GM23338 (cell line): ENCODE data around the gene ATP10A. TPM values are rescaled to one million over a fixed set of nuclear protein-coding genes. Genes with fewer than 3 reads are reported as not detected.

Experiments
- ATAC-seq: fragments of 200-7000 bp; cut with Tn5 transposase; 3 replicates; pipeline ENCODE4 v1.9.1; 2020
- DNase-seq: peaks from one replicate; pipeline ENCODE4 v3.0.0-alpha.2; 2015; ENCODE audit warnings: low spot score
- H2AFZ ChIP-seq: fragments of 200-600 bp; sonication (generic); 2 replicates; pipeline ENCODE4 v1.8.0; 2016; ENCODE audit warnings: antibody characterized with exemption, mild to moderate bottlenecking, moderate library complexity
- H3F3A ChIP-seq: fragments of 200-600 bp; sonication (generic); replicated peaks from 2 replicates; pipeline ENCODE4 v1.8.0; 2017; ENCODE audit warnings: antibody characterized with exemption, mixed run types, low read depth
- H3K27ac ChIP-seq: fragments of 200-600 bp; sonication (generic); 2 replicates; pipeline ENCODE4 v1.6.1; 2016; ENCODE audit warnings: low read depth
- H3K27me3 ChIP-seq: fragments of 200-600 bp; sonication (generic); 2 replicates; pipeline ENCODE4 v1.8.0; 2016; ENCODE audit warnings: mild to moderate bottlenecking, mixed run types, moderate library complexity; ENCODE audit not compliant: insufficient read depth
- H3K36me3 ChIP-seq: fragments of 200-600 bp; sonication (generic); 2 replicates; pipeline ENCODE4 v1.8.0; 2016; ENCODE audit warnings: mild to moderate bottlenecking; ENCODE audit not compliant: insufficient read depth
- H3K4me1 ChIP-seq: fragments of 200-600 bp; sonication (generic); 2 replicates; pipeline ENCODE4 v1.8.0; 2016; ENCODE audit warnings: mild to moderate bottlenecking, moderate library complexity; ENCODE audit not compliant: insufficient read depth
- H3K4me2 ChIP-seq: fragments of 200-600 bp; sonication (generic); 2 replicates; pipeline ENCODE4 v1.7.1; 2017; ENCODE audit warnings: mixed run types
- H3K4me3 ChIP-seq: fragments of 200-600 bp; sonication (generic); 2 replicates; pipeline ENCODE4 v1.6.1; 2016; ENCODE audit warnings: mixed run types
- H3K79me2 ChIP-seq: fragments of 200-600 bp; sonication (generic); replicated peaks from 2 replicates; pipeline ENCODE4 v1.8.0; 2017; ENCODE audit warnings: mild to moderate bottlenecking; ENCODE audit not compliant: insufficient read depth
- H3K9me2 ChIP-seq: fragments of 200-600 bp; sonication (generic); 2 replicates; pipeline ENCODE4 v1.8.0; 2017; ENCODE audit not compliant: insufficient read depth
- H4K20me1 ChIP-seq: fragments of 200-600 bp; sonication (generic); replicated peaks from 2 replicates; pipeline ENCODE4 v1.8.0; 2017; ENCODE audit warnings: mild to moderate bottlenecking; ENCODE audit not compliant: insufficient read depth
- H3K27ac Mint-ChIP-seq: 2 replicates; pipeline ENCODE4 v1.8.0; 2020; ENCODE audit warnings: inconsistent platforms, mild to moderate bottlenecking, moderate library complexity, mixed read lengths
- H3K27me3 Mint-ChIP-seq: 3 replicates; pipeline ENCODE4 v1.8.0; 2022; ENCODE audit warnings: low read depth, mild to moderate bottlenecking, moderate library complexity, mixed read lengths, inconsistent platforms; ENCODE audit not compliant: insufficient read depth, poor library complexity
- H3K36me3 Mint-ChIP-seq: 3 replicates; pipeline ENCODE4 v1.8.0; 2021; ENCODE audit warnings: low read depth, mild to moderate bottlenecking, inconsistent platforms, moderate library complexity, mixed read lengths
- H3K4me1 Mint-ChIP-seq: 3 replicates; pipeline ENCODE4 v1.8.0; 2020; ENCODE audit warnings: mild to moderate bottlenecking, inconsistent platforms, mixed read lengths
- H3K4me3 Mint-ChIP-seq: 3 replicates; pipeline ENCODE4 v1.8.0; 2021; ENCODE audit warnings: moderate library complexity, mild to moderate bottlenecking, inconsistent platforms, mixed read lengths
- H3K9me3 Mint-ChIP-seq: 3 replicates; pipeline ENCODE4 v1.8.0; 2020; ENCODE audit warnings: moderate library complexity, mild to moderate bottlenecking, inconsistent platforms, mixed read lengths
- CREB1 ChIP-seq: fragments of 250-450 bp; sonication (Bioruptor Pico); IDR thresholded peaks from 2 replicates; pipeline ENCODE4 v1.5.0; 2020; ENCODE audit warnings: low read depth, mild to moderate bottlenecking, moderate library complexity
- CTCF ChIP-seq, 2 experiments: fragments of 200-600 bp in 1 of 2; sonication (generic) in 1 of 2; conservative IDR thresholded peaks; 2 replicates each; pipeline versions ENCODE4 v1.5.1 to v1.6.1; 2016 to 2017; ENCODE audit warnings: antibody characterized with exemption in 2 of 2, low read depth in 2 of 2, mild to moderate bottlenecking in 2 of 2, moderate library complexity in 1 of 2
- EZH2 ChIP-seq: fragments of 200-600 bp; sonication (generic); IDR thresholded peaks from one replicate; pipeline ENCODE4 v1.8.0; 2017; ENCODE audit warnings: antibody characterized with exemption, mild to moderate bottlenecking, low read depth; ENCODE audit not compliant: unreplicated experiment
- EZH2phosphoT487 ChIP-seq: fragments of 200-600 bp; sonication (generic); IDR thresholded peaks from one replicate; pipeline ENCODE4 v1.8.1; 2018; ENCODE audit warnings: antibody characterized with exemption; ENCODE audit not compliant: unreplicated experiment
- NANOG ChIP-seq: IDR thresholded peaks from 2 replicates; pipeline ENCODE4 v1.6.1; 2016; ENCODE audit warnings: antibody characterized with exemption, borderline replicate concordance
- REST ChIP-seq: IDR thresholded peaks from one replicate; pipeline ENCODE4 v1.6.1; 2018; ENCODE audit warnings: antibody characterized with exemption; ENCODE audit not compliant: unreplicated experiment
- STAT1 ChIP-seq: IDR thresholded peaks from one replicate; pipeline ENCODE4 v1.6.1; 2016; ENCODE audit warnings: antibody characterized with exemption; ENCODE audit not compliant: unreplicated experiment
- ZNF331 ChIP-seq: fragments of 250-450 bp; sonication (Bioruptor Pico); IDR thresholded peaks from 2 replicates; pipeline ENCODE4 v1.5.0; 2020; ENCODE audit warnings: low read depth, mild to moderate bottlenecking, moderate library complexity
- ZNF462 ChIP-seq: fragments of 250-450 bp; sonication (Bioruptor Pico); IDR thresholded peaks from 2 replicates; pipeline ENCODE4 v1.5.0; 2020; ENCODE audit warnings: mild to moderate bottlenecking, moderate library complexity
- polyA plus RNA-seq: library from polyadenylated mRNA; unstranded; fragments of >200 nt; fragmentation: Nextera tagmentation; extraction: Ambion mirVana; gene quantifications from 2 replicates; pipeline ENCODE4 v1.2.1, GENCODE V29; 2016
- total RNA-seq: library from RNA; depleted of rRNA; stranded (reverse); fragments of >200 nt; shearing (Covaris generic); gene quantifications from 2 replicates; pipeline ENCODE4 v1.2.3, GENCODE V29; 2014

ATP10A gene
- total and polyA plus RNA-seq, 2 experiments from 2014 or later, result 0.36 to 5.6 TPM

GRCh38 chr15:25887870-25888269 is 24.7 kb upstream of the ATP10A start:
- TF ChIP-seq REST (no peak), ZNF331 (no peak), STAT1 (no peak), EZH2phosphoT487 (no peak), EZH2 (no peak), CTCF (conservative IDR thresholded peaks at IDR 0.05; ENCODE audit: low read depth in 2 of 2) (no peak), NANOG (no peak), CREB1 (CRISPR knock-in tag) (no peak)
- H3K4me3 ChIP-seq, result no peak overlapping the region
- Mint-ChIP-seq H3K4me3 (no peak overlapping the region), H3K9me3 (peaks cover 3% of the 10 kb centered on the region; the same call in 2 of the 3 replicates), H3K27me3 (peaks cover 2% of the 10 kb centered on the region), H3K4me1 (peaks cover 8% of the 10 kb centered on the region), H3K27ac (no peak overlapping the region), H3K36me3 (no peaks in the 10 kb centered on the region)
- no peaks in the 10 kb centered on the region for H3K79me2 ChIP-seq
- no peak overlapping the region for H2AFZ ChIP-seq
- no peaks in the 10 kb centered on the region for H3K27me3 ChIP-seq
- ATAC-seq (no peak), DNase-seq (no peak)
- H4K20me1 ChIP-seq, result no peaks in the 10 kb centered on the region
- H3K27ac ChIP-seq, result no peak overlapping the region
- no peaks in the 10 kb centered on the region for H3F3A ChIP-seq
- H3K4me2 ChIP-seq, result no peak overlapping the region
- H3K36me3 ChIP-seq, result no peaks in the 10 kb centered on the region
- no peaks in the 10 kb centered on the region for H3K4me1 ChIP-seq
- H3K9me2 ChIP-seq, result 0 out of 2 replicates have a peak, but pooled peaks cover 3% of the 10 kb centered on the region

- no peaks in the 10 kb centered on the region for H3K79me2 ChIP-seq
- H3K4me3 ChIP-seq, result no peak overlapping the region
- no peak overlapping the region for H3K27ac ChIP-seq
- H3K9me2 ChIP-seq, result 0 out of 2 replicates have a peak, but pooled peaks cover 3% of the 10 kb centered on the region
- DNase-seq, result no peak
- H3K27ac Mint-ChIP-seq, result no peak overlapping the region
- no peak overlapping the region; the same call in 1 of the 2 replicates for H2AFZ ChIP-seq
- H4K20me1 ChIP-seq, result no peaks in the 10 kb centered on the region
- H3K27me3 Mint-ChIP-seq, result peaks cover 2% of the 10 kb centered on the region
- H3K36me3 ChIP-seq, result no peaks in the 10 kb centered on the region
- no peaks in the 10 kb centered on the region for H3F3A ChIP-seq
- H3K27me3 ChIP-seq, result no peaks in the 10 kb centered on the region
- H3K4me3 Mint-ChIP-seq, result no peak overlapping the region
- H3K9me3 Mint-ChIP-seq, result peaks cover 11% of the 10 kb centered on the region
- peaks cover 3% of the 10 kb centered on the region; the same call in 2 of the 3 replicates for H3K4me1 Mint-ChIP-seq
- no peak overlapping the region for H3K4me2 ChIP-seq
- no peaks in the 10 kb centered on the region for H3K4me1 ChIP-seq
- peaks cover 2% of the 10 kb centered on the region; the same call in 1 of the 3 replicates for H3K36me3 Mint-ChIP-seq
- no peak for ATAC-seq
- TF ChIP-seq ZNF462 (CRISPR knock-in tag) (no peak), ZNF331 (no peak), CREB1 (CRISPR knock-in tag) (no peak)
Observed at GRCh38 chr15:25886498-25887140, 23.5 kb upstream of the ATP10A start.
